ENCODE measurements around the gene NAPA.

DNA sequence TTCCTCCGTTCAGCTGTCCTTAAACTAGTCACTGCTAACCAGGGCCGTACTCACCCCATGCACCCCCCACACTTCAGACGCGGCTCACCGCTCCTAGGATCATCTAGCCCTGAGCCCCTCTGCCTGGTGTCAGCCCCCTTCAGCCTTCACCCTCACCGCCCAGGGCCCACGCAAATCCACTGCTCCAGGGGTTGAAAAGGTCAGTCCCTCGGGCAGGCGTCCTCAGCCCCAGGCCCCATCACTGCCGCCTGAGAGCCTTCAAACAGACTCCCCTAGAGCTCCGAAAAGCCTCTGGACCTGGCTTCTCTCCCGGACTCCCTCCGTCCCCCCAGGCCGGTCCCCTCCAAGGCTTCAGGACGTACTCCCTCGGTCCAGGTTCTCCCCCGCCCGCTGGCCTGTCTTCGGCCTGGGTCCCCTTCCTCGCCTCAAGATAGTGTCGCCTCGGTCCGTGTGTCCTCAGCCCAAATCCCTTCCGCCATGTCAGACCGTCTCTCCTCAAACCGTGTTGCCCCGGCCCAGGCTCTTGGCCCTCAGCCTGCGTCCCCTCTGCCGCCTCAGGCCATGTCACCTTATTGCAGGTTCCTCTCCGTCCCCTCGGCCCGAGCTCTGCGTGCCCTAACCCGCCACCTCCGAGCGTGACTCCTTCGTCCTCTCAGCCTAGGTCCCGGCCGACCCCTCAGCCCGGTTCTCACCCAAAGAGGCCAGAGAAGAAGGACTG lies 553 bp downstream of the NAPA start:
- TF ChIP-seq, protein P1, sequence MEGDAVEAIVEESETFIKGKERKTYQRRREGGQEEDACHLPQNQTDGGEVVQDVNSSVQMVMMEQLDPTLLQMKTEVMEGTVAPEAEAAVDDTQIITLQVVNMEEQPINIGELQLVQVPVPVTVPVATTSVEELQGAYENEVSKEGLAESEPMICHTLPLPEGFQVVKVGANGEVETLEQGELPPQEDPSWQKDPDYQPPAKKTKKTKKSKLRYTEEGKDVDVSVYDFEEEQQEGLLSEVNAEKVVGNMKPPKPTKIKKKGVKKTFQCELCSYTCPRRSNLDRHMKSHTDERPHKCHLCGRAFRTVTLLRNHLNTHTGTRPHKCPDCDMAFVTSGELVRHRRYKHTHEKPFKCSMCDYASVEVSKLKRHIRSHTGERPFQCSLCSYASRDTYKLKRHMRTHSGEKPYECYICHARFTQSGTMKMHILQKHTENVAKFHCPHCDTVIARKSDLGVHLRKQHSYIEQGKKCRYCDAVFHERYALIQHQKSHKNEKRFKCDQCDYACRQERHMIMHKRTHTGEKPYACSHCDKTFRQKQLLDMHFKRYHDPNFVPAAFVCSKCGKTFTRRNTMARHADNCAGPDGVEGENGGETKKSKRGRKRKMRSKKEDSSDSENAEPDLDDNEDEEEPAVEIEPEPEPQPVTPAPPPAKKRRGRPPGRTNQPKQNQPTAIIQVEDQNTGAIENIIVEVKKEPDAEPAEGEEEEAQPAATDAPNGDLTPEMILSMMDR (IDR thresholded peaks at IDR 0.05) = no peak
- TF ChIP-seq, protein P2, sequence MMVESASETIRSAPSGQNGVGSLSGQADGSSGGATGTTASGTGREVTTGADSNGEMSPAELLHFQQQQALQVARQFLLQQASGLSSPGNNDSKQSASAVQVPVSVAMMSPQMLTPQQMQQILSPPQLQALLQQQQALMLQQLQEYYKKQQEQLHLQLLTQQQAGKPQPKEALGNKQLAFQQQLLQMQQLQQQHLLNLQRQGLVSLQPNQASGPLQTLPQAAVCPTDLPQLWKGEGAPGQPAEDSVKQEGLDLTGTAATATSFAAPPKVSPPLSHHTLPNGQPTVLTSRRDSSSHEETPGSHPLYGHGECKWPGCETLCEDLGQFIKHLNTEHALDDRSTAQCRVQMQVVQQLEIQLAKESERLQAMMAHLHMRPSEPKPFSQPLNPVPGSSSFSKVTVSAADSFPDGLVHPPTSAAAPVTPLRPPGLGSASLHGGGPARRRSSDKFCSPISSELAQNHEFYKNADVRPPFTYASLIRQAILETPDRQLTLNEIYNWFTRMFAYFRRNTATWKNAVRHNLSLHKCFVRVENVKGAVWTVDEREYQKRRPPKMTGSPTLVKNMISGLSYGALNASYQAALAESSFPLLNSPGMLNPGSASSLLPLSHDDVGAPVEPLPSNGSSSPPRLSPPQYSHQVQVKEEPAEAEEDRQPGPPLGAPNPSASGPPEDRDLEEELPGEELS (CRISPR knock-in tag; IDR thresholded peaks at IDR 0.05) = no peak
- TF ChIP-seq, protein P3, sequence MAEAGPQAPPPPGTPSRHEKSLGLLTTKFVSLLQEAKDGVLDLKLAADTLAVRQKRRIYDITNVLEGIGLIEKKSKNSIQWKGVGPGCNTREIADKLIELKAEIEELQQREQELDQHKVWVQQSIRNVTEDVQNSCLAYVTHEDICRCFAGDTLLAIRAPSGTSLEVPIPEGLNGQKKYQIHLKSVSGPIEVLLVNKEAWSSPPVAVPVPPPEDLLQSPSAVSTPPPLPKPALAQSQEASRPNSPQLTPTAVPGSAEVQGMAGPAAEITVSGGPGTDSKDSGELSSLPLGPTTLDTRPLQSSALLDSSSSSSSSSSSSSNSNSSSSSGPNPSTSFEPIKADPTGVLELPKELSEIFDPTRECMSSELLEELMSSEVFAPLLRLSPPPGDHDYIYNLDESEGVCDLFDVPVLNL (CRISPR knock-in tag; IDR thresholded peaks at IDR 0.05; ENCODE audit: borderline replicate concordance, low read depth) = no peak
- no peak for TF ChIP-seq NFYB (CRISPR knock-in tag; conservative IDR thresholded peaks at IDR 0.05; ENCODE audit: low read depth)
- TF ChIP-seq ELF4 (CRISPR knock-in tag; IDR thresholded peaks at IDR 0.05; ENCODE audit: low read depth) = no peak
